Measurements from ENCODE around the gene TPPP3.
"Not testable (repeated sequence)": the region's sequence is repeated elsewhere in the genome, so short reads cannot be mapped to it uniquely, and the experiment has no call there.

The TPPP3 gene

DNA sequence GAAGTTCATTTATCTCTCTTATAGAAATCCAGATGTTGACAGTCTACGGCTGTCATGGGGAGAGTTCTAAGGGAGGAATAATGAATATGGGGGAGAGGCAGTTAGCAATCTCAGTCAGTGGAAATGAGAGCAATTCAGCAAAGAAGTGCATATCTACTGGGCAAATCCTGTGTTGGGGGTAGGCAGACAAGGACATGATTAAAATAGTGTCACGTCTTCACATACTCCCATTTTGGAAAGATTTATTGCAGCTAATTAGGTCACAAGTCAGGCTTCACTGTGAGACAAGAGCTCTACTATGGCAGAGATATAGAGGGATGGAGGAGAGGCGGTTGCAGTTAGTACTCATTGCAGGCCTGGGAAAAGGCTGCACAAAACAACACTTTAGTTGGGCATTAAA, 36.9 kb downstream of the TPPP3 start:
- no peaks in the 10 kb centered on the region for H3K4me1 ChIP-seq (ENCODE audit: insufficient read depth, low read length)
- no peak overlapping the region for H3K4me3 ChIP-seq (ENCODE audit: low read length)
- no peaks in the 10 kb centered on the region for H3K27me3 ChIP-seq (ENCODE audit: insufficient read depth, low read length)
- H3K9me3 ChIP-seq (ENCODE audit: insufficient read depth, low read depth, low read length) = no peaks in the 10 kb centered on the region
- no peak overlapping the region for H3K9ac ChIP-seq (ENCODE audit: low read depth, low read length)
- no peak overlapping the region for H3K27ac ChIP-seq (ENCODE audit: low read length)
- no peaks in the 10 kb centered on the region for H3K36me3 ChIP-seq (ENCODE audit: insufficient read depth, low read depth, low read length)

DNA sequence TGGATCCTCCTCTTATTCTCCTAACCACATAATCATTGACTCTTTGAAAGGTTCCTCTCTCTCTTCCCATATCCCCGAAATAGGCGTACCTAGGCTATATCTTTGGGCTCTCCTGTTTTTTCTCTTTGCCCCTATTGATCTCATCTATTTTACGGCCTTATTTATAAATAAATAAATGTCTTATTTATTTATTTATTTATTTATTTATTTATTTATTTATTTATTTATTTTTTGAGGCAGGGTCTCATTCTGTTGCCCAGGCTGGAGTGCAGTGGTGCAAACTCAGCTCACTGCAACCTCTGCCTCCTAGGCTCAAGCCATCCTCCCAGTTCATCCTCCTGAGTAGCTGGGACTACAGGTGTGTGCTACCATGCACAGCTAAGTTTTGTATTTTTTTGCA, 40.8 kb downstream of the TPPP3 start:
- H3K4me3 ChIP-seq (ENCODE audit: low read length); H3K9ac ChIP-seq (ENCODE audit: low read depth, low read length); H3K4me1 ChIP-seq (ENCODE audit: insufficient read depth, low read length); H3K27me3 ChIP-seq (ENCODE audit: insufficient read depth, low read length); H3K9me3 ChIP-seq (ENCODE audit: insufficient read depth, low read depth, low read length); H3K36me3 ChIP-seq (ENCODE audit: insufficient read depth, low read depth, low read length); H3K27ac ChIP-seq (ENCODE audit: low read length): not testable (repeated sequence)

DNA sequence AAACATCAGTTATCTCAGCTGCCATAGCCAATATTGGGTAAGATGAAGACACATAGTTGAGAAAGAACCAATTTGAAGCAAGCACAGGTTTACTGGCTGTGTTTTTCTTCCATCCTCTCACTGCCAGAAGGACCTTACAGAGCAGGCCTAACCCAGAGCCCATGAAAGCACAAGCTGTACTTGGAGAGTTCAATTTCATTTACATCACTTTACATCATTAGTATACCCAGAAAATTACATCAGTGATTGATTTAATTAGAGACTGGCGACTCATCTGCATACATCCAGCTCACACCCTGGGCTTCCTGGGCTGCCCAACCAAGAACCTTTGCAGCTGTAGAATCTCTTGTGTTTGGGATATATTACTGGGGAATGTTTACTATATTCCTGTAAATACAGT, 43.0 kb downstream of the TPPP3 start:
- 0 out of 2 replicates have a peak, but pooled peaks cover 4% of the 10 kb centered on the region for H3K27me3 ChIP-seq (ENCODE audit: insufficient read depth, low read length)
- no peaks in the 10 kb centered on the region for H3K36me3 ChIP-seq (ENCODE audit: insufficient read depth, low read depth, low read length)
- no peaks in the 10 kb centered on the region for H3K9me3 ChIP-seq (ENCODE audit: insufficient read depth, low read depth, low read length)
- no peaks in the 10 kb centered on the region for H3K4me1 ChIP-seq (ENCODE audit: insufficient read depth, low read length)
- no peak overlapping the region for H3K27ac ChIP-seq (ENCODE audit: low read length)
- no peak overlapping the region for H3K9ac ChIP-seq (ENCODE audit: low read depth, low read length)
- no peak overlapping the region for H3K4me3 ChIP-seq (ENCODE audit: low read length)

GRCh38 chr16:67349172-67349571, 44.1 kb downstream of the TPPP3 start:
- Histone ChIP-seq H3K9ac (ENCODE audit: low read depth, low read length) (no peak overlapping the region), H3K27ac (ENCODE audit: low read length) (no peak overlapping the region), H3K4me1 (ENCODE audit: insufficient read depth, low read length) (no peaks in the 10 kb centered on the region), H3K36me3 (ENCODE audit: insufficient read depth, low read depth, low read length) (no peaks in the 10 kb centered on the region), H3K9me3 (ENCODE audit: insufficient read depth, low read depth, low read length) (no peaks in the 10 kb centered on the region), H3K4me3 (ENCODE audit: low read length) (no peak overlapping the region), H3K27me3 (ENCODE audit: insufficient read depth, low read length) (0 out of 2 replicates have a peak, but pooled peaks cover 5% of the 10 kb centered on the region)

DNA sequence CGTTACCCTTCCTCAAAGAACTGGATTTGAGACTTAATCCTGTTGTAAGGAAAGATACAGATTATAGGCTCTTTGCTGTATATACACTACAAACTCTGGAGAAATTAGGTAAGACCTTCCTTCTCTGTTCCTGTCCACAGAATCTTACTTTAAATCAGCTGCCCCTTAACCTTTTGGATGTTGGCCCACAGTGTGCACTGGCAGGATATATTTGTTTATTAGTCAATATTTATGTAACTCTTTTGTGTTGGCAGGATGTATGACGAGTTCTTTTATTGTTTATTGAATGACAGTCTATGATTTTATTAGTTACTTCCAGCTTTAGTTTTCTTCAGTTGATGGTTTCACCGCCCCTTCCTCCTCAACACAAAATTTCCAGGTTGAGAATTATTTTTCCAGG, 47.0 kb downstream of the TPPP3 start:
- no peaks in the 10 kb centered on the region for H3K9me3 ChIP-seq (ENCODE audit: insufficient read depth, low read depth, low read length)
- H3K9ac ChIP-seq (ENCODE audit: low read depth, low read length) = no peak overlapping the region
- H3K27me3 ChIP-seq (ENCODE audit: insufficient read depth, low read length) = 0 out of 2 replicates have a peak, but pooled peaks cover 5% of the 10 kb centered on the region
- no peak overlapping the region for H3K27ac ChIP-seq (ENCODE audit: low read length)
- H3K4me1 ChIP-seq (ENCODE audit: insufficient read depth, low read length) = no peaks in the 10 kb centered on the region
- H3K4me3 ChIP-seq (ENCODE audit: low read length) = no peak overlapping the region
- no peaks in the 10 kb centered on the region for H3K36me3 ChIP-seq (ENCODE audit: insufficient read depth, low read depth, low read length)

DNA sequence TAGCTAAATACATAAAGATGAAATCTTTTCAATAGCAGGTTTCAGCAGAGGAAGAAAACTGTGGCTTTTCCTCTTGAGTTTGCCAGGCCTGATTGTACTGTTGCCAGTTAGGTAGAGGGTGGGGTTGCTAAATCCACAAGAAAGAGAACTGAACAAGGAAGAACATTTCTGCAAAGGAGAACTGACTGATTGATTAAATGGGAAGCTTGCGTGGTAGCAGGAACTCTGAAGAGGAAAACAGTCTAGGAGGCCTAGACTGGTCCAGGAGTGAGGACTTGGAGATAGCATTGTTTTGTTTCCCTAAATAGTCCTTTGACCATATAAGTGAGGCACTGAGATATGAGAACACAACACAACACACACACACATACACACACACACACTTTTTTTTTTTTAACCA, 47.9 kb downstream of the TPPP3 start:
- H3K36me3 ChIP-seq (ENCODE audit: insufficient read depth, low read depth, low read length) = no peaks in the 10 kb centered on the region
- H3K27me3 ChIP-seq (ENCODE audit: insufficient read depth, low read length) = 0 out of 2 replicates have a peak, but pooled peaks cover 5% of the 10 kb centered on the region
- H3K9ac ChIP-seq (ENCODE audit: low read depth, low read length) = no peak overlapping the region
- no peaks in the 10 kb centered on the region for H3K4me1 ChIP-seq (ENCODE audit: insufficient read depth, low read length)
- H3K4me3 ChIP-seq (ENCODE audit: low read length) = no peak overlapping the region
- no peak overlapping the region for H3K27ac ChIP-seq (ENCODE audit: low read length)
- no peaks in the 10 kb centered on the region for H3K9me3 ChIP-seq (ENCODE audit: insufficient read depth, low read depth, low read length)

GRCh38 chr16:67342616-67343015, 50.7 kb downstream of the TPPP3 start:
- no peaks in the 10 kb centered on the region for H3K9me3 ChIP-seq (ENCODE audit: insufficient read depth, low read depth, low read length)

DNA sequence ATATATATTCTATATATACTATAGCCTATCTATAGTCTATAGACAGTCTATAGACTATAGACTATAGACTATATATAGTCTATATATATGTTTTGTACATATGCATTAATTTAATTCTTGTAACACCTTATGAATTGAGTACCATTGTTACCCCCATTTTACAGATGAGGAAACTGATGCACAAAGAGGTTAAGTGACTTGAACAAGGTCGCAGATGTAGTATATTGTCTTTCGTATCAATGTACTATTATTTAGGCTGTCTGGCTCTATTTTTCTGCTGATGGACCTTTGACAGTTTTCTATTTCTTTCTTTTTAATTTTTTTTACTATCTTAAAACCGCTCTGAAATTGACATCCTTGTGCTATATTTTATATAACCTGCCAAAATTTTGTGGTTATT, 52.0 kb downstream of the TPPP3 start:
- Histone ChIP-seq H3K4me1 (ENCODE audit: insufficient read depth, low read length) (no peaks in the 10 kb centered on the region), H3K27me3 (ENCODE audit: insufficient read depth, low read length) (0 out of 2 replicates have a peak, but pooled peaks cover 5% of the 10 kb centered on the region), H3K9ac (ENCODE audit: low read depth, low read length) (no peak overlapping the region), H3K4me3 (ENCODE audit: low read length) (no peak overlapping the region), H3K27ac (ENCODE audit: low read length) (no peak overlapping the region), H3K36me3 (ENCODE audit: insufficient read depth, low read depth, low read length) (no peaks in the 10 kb centered on the region), H3K9me3 (ENCODE audit: insufficient read depth, low read depth, low read length) (no peaks in the 10 kb centered on the region; the same call in 1 of the 2 replicates)

More at GRCh38 chr16:67342616-67343015, 50.7 kb downstream of the TPPP3 start:
- Histone ChIP-seq H3K27me3 (ENCODE audit: insufficient read depth, low read length) (0 out of 2 replicates have a peak, but pooled peaks cover 5% of the 10 kb centered on the region), H3K36me3 (ENCODE audit: insufficient read depth, low read depth, low read length) (no peaks in the 10 kb centered on the region), H3K9ac (ENCODE audit: low read depth, low read length) (no peak overlapping the region), H3K4me3 (ENCODE audit: low read length) (no peak overlapping the region), H3K27ac (ENCODE audit: low read length) (no peak overlapping the region), H3K4me1 (ENCODE audit: insufficient read depth, low read length) (no peaks in the 10 kb centered on the region)

Data from iPS-20b (cell line).